ENCODE measurements around the gene USP48.

USP48 gene

DNA sequence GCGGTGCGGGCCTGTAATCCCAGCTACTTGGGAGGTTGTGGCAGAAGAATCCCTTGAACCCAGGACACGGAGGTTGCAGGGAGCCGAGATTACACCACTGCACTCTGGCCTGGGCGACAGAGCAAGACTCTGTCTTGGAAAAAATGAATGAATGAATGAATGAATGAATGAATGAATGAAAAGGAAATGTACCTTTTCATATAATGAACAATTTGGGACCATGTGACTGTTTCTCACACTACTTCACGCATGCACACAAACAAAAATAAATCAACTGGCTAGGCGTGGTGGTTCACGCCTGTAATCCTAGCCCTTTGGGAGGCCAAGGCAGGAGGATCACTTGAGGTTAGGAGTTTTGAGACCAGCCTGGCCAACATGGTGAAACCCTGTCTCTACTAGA, 24.3 kb downstream of the USP48 start:
- Mint-ChIP-seq H3K36me3 (ENCODE audit: low read depth) (peaks cover 16% of the 10 kb centered on the region), H3K27me3 (ENCODE audit: low read depth) (no peaks in the 10 kb centered on the region), H3K4me3 (no peak overlapping the region), H3K9me3 (no peaks in the 10 kb centered on the region), H3K4me1 (peaks cover 14% of the 10 kb centered on the region), H3K27ac (no peak overlapping the region)
- TF ChIP-seq CTCF (IDR thresholded peaks at IDR 0.05; ENCODE audit: unreplicated experiment in 3 of 3): no peak

DNA sequence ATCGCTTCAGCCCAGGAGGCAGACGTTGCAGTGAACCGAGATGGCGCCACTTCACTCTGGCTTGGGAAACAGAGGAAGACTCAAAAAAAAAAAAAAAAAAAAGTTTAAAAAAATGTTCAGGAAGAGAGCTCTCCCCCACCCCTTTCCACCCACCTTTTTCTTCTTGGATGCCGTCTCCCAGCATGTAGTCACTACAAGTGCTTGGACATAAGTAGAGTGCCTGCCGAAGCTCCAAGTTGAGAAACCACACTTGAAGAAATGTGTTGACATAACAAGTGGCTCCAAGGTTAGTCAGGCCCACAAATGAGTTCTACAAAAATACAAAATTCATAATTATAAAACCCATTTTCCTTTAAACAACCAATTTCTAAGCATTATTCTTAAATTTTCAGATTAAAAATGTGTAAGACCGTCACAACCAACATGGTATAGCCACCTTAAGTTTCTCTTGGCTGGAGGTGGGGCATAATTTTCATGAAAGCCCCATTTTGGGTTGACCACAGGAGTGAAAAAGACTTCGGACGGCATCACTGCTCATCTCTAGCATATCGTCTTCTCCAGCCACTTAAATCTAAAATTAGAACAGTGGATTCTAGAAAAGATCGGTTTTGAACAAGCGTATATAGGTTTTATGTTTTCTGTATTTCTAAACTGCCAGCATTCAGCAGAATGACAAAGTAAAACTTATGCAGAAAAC, 26.4 kb downstream of the USP48 start:
- TF ChIP-seq CTCF (IDR thresholded peaks at IDR 0.05; ENCODE audit: unreplicated experiment in 3 of 3): no peak
- H3K4me1 Mint-ChIP-seq: peaks cover 10% of the 10 kb centered on the region
- peaks cover 29% of the 10 kb centered on the region for H3K36me3 Mint-ChIP-seq (ENCODE audit: low read depth)
- no peaks in the 10 kb centered on the region for H3K27me3 Mint-ChIP-seq (ENCODE audit: low read depth)
- no peaks in the 10 kb centered on the region for H3K9me3 Mint-ChIP-seq
- H3K27ac Mint-ChIP-seq: no peak overlapping the region
- no peak overlapping the region for H3K4me3 Mint-ChIP-seq

- Mint-ChIP-seq H3K4me3 (no peak overlapping the region), H3K27me3 (ENCODE audit: low read depth) (no peaks in the 10 kb centered on the region), H3K9me3 (no peaks in the 10 kb centered on the region), H3K36me3 (ENCODE audit: low read depth) (peaks cover 40% of the 10 kb centered on the region), H3K4me1 (peaks cover 12% of the 10 kb centered on the region), H3K27ac (no peak overlapping the region)
- TF ChIP-seq CTCF (IDR thresholded peaks at IDR 0.05; ENCODE audit: unreplicated experiment in 3 of 3): no peak
These were observed 27.9 kb downstream of the USP48 start for GRCh38 chr1:21755067-21755466.

DNA sequence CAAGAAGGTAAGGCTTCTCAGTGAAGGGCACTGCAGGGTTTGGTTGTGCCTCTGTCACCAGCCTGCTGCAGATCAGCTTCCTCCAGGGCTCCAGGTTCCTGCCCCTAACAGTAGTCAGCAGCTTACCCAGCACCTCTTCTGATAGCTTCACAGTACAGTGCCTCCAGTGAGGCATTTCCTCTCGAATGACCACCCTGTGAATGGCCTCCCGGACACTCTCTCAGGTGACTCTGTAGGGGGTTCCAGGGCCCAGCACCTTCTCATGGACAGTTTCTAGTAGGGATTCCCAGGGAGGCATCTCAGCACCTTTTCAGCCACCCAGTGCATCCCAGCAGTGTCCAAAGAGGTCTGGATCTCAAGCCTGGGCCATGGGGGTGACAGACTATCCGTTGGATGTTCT, 28.4 kb downstream of the USP48 start:
- Mint-ChIP-seq H3K9me3 (no peaks in the 10 kb centered on the region), H3K4me3 (no peak overlapping the region), H3K27me3 (ENCODE audit: low read depth) (no peaks in the 10 kb centered on the region), H3K36me3 (ENCODE audit: low read depth) (peaks cover 44% of the 10 kb centered on the region), H3K27ac (no peak overlapping the region), H3K4me1 (peaks cover 11% of the 10 kb centered on the region)
- no peak for TF ChIP-seq CTCF (IDR thresholded peaks at IDR 0.05; ENCODE audit: unreplicated experiment in 3 of 3)

GRCh38 chr1:21752186-21752585, 30.8 kb downstream of the USP48 start:
- peaks cover 48% of the 10 kb centered on the region for H3K36me3 Mint-ChIP-seq (ENCODE audit: low read depth)
- no peaks in the 10 kb centered on the region for H3K9me3 Mint-ChIP-seq
- no peak for TF ChIP-seq CTCF (IDR thresholded peaks at IDR 0.05; ENCODE audit: unreplicated experiment in 3 of 3)
- peaks cover 6% of the 10 kb centered on the region for H3K4me1 Mint-ChIP-seq
- H3K4me3 Mint-ChIP-seq: no peak overlapping the region
- no peak overlapping the region for H3K27ac Mint-ChIP-seq
- no peaks in the 10 kb centered on the region for H3K27me3 Mint-ChIP-seq (ENCODE audit: low read depth)

DNA sequence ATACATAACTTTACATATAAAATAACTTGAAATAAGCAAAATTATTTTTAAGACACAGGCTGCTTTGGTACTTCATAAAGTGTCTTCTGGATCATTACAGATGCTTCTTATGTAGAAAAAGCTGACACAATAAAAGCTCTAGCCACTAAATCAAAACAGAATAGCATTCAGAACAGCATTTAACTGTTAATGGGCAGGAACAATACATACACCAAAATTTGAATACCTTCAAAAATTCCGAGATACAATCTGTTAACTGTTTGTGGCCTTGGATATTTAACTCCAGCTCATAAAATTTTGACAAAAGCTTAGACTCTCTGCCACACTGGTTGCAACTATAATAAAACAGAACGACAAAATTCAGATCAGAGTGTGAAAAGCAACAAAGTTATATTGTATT, 31.7 kb downstream of the USP48 start:
- no peak for TF ChIP-seq CTCF (IDR thresholded peaks at IDR 0.05; ENCODE audit: unreplicated experiment in 3 of 3)
- H3K27ac Mint-ChIP-seq: no peak overlapping the region
- H3K27me3 Mint-ChIP-seq (ENCODE audit: low read depth): no peaks in the 10 kb centered on the region
- H3K36me3 Mint-ChIP-seq (ENCODE audit: low read depth): peaks cover 44% of the 10 kb centered on the region
- no peak overlapping the region for H3K4me3 Mint-ChIP-seq
- H3K9me3 Mint-ChIP-seq: no peaks in the 10 kb centered on the region
- H3K4me1 Mint-ChIP-seq: peaks cover 6% of the 10 kb centered on the region
